GM18519 (cell line): ENCODE results near the gene ALG6.

Experiments used
- ATAC-seq: cut with Tn5 transposase; IDR thresholded peaks from one replicate; pipeline ENCODE4 v1.9.1; 2021; ENCODE audit warnings: mild to moderate bottlenecking, moderate library complexity; ENCODE audit not compliant: unreplicated experiment, low FRiP score

Gene ALG6

DNA sequence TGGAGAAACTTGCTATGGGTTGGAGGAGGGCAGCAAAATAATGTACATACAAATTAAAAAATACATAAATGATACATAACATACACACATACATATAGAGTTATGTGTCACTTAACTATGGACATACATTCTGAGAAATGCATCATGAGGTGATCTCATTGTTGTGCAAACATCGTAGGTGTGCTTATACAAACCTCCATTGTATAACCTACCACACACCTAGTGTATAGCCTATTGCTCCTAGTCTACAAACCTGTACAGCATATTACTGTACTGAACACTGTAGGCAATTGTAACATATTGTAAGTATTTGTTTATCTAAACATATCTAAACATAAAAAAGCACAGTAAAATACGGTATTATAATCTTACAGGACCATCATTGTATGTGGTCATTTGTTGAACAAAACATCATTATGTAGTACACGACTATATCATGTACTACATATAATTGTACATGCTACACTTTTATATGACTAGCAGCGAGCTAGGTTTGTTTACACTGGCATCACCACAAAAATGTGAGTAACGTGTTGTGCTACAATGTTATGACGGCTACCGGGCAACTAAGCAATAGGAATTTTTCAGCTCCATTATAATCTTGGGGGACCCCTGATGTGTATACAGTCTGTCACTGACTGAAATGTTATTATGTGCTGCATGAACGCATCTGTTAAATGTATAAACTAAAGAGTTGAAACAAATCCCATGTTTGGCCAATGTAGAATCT lies 120.1 kb downstream of the ALG6 start:
- ATAC-seq: no peak
